KMS-11 (cell line): ENCODE data around the gene GEMIN7.

Source experiments
- H2AFZ ChIP-seq: fragments of 200-600 bp; sonication (generic); 2 replicates; pipeline ENCODE4 v1.6.1; 2016; ENCODE audit warnings: antibody characterized with exemption, mixed run types, low read depth
- H3K27ac ChIP-seq: fragments of 200-600 bp; sonication (generic); 2 replicates; pipeline ENCODE4 v1.6.1; 2016; ENCODE audit warnings: mild to moderate bottlenecking, mixed run types
- H3K27me3 ChIP-seq: fragments of 200-600 bp; sonication (generic); 2 replicates; pipeline ENCODE4 v1.6.1; 2017; ENCODE audit warnings: mild to moderate bottlenecking, low read depth, mixed run types, moderate library complexity; ENCODE audit not compliant: insufficient read depth
- H3K36me3 ChIP-seq: fragments of 200-600 bp; sonication (generic); 2 replicates; pipeline ENCODE4 v1.6.1; 2017; ENCODE audit warnings: mild to moderate bottlenecking, mixed run types; ENCODE audit not compliant: insufficient read depth
- H3K4me1 ChIP-seq: fragments of 200-600 bp; sonication (generic); 2 replicates; pipeline ENCODE4 v1.6.1; 2016; ENCODE audit warnings: mild to moderate bottlenecking, low read depth, mixed run types; ENCODE audit not compliant: poor library complexity, severe bottlenecking
- H3K4me2 ChIP-seq: fragments of 200-600 bp; sonication (generic); 2 replicates; pipeline ENCODE4 v1.7.0; 2016; ENCODE audit warnings: mild to moderate bottlenecking, mixed run types
- H3K4me3 ChIP-seq: fragments of 200-600 bp; sonication (generic); IDR thresholded peaks from 2 replicates; pipeline ENCODE4 v1.6.1; 2017; ENCODE audit warnings: low read depth, low read length, mixed read lengths; ENCODE audit not compliant: insufficient read depth
- H3K79me2 ChIP-seq: fragments of 200-600 bp; sonication (generic); 2 replicates; pipeline ENCODE4 v1.6.1; 2016; ENCODE audit warnings: low read depth, mixed run types; ENCODE audit not compliant: insufficient read depth
- H3K9ac ChIP-seq: fragments of 200-600 bp; sonication (generic); 2 replicates; pipeline ENCODE4 v1.6.1; 2016; ENCODE audit warnings: mild to moderate bottlenecking, mixed run types
- H4K20me1 ChIP-seq: fragments of 200-600 bp; sonication (generic); 2 replicates; pipeline ENCODE4 v1.6.1; 2016; ENCODE audit warnings: mild to moderate bottlenecking, mixed run types; ENCODE audit not compliant: insufficient read depth
- CTCF ChIP-seq: fragments of 200-600 bp; sonication (generic); conservative IDR thresholded peaks from 2 replicates; pipeline ENCODE4 v1.6.1; 2017; ENCODE audit warnings: low read depth, mild to moderate bottlenecking, antibody characterized with exemption, low read length, moderate library complexity, mixed read lengths

GEMIN7 gene

GRCh38 chr19:45101806-45102205 lies 22.7 kb downstream of the GEMIN7 start:
- TF ChIP-seq CTCF, result no peak
- H3K4me2 ChIP-seq, result no peak overlapping the region
- H3K36me3 ChIP-seq, result no peaks in the 10 kb centered on the region
- peaks cover 93% of the 10 kb centered on the region for H3K79me2 ChIP-seq
- H3K9ac ChIP-seq, result no peak overlapping the region
- no peak overlapping the region for H3K27ac ChIP-seq
- H3K4me3 ChIP-seq, result no peak overlapping the region
- H3K27me3 ChIP-seq, result no peaks in the 10 kb centered on the region
- peaks cover 3% of the 10 kb centered on the region; the same call in 1 of the 2 replicates for H4K20me1 ChIP-seq
- no peak overlapping the region for H2AFZ ChIP-seq
- H3K4me1 ChIP-seq, result peaks cover 32% of the 10 kb centered on the region

GRCh38 chr19:45102481-45102880 lies 23.4 kb downstream of the GEMIN7 start:
- Histone ChIP-seq H3K4me2 (no peak overlapping the region), H3K4me1 (peaks cover 26% of the 10 kb centered on the region), H3K4me3 (no peak overlapping the region), H2AFZ (no peak overlapping the region), H3K79me2 (peaks cover 93% of the 10 kb centered on the region), H3K36me3 (no peaks in the 10 kb centered on the region), H4K20me1 (peaks cover 3% of the 10 kb centered on the region; the same call in 1 of the 2 replicates), H3K27me3 (no peaks in the 10 kb centered on the region), H3K27ac (no peak overlapping the region), H3K9ac (no peak overlapping the region)
- no peak for TF ChIP-seq CTCF

DNA sequence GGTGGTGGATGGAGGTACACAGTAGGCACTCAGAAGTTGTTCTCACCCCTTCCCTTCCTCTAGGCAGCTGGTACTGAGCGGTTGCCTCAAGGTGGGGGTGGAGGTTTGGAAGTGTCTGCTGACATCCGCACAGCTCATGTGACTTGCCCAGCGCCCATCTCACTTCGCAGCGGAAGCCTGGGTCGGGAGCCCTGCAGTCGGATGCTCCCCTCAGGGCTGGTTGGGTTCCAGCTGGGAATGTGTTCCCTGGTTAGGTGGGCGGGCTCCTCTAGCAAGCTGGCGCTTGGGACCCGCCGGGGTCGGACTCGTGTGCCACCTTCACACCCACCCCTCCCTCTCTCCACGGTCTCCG lies 24.1 kb downstream of the GEMIN7 start:
- peaks cover 20% of the 10 kb centered on the region for H3K4me1 ChIP-seq
- H3K27me3 ChIP-seq, result no peaks in the 10 kb centered on the region
- H3K27ac ChIP-seq, result no peak overlapping the region
- H4K20me1 ChIP-seq, result peaks cover 3% of the 10 kb centered on the region; the same call in 1 of the 2 replicates
- H3K4me2 ChIP-seq, result no peak overlapping the region
- no peak overlapping the region for H3K9ac ChIP-seq
- peaks cover 93% of the 10 kb centered on the region for H3K79me2 ChIP-seq
- no peak overlapping the region for H2AFZ ChIP-seq
- H3K36me3 ChIP-seq, result no peaks in the 10 kb centered on the region
- no peak overlapping the region for H3K4me3 ChIP-seq
- TF ChIP-seq CTCF, result no peak

DNA sequence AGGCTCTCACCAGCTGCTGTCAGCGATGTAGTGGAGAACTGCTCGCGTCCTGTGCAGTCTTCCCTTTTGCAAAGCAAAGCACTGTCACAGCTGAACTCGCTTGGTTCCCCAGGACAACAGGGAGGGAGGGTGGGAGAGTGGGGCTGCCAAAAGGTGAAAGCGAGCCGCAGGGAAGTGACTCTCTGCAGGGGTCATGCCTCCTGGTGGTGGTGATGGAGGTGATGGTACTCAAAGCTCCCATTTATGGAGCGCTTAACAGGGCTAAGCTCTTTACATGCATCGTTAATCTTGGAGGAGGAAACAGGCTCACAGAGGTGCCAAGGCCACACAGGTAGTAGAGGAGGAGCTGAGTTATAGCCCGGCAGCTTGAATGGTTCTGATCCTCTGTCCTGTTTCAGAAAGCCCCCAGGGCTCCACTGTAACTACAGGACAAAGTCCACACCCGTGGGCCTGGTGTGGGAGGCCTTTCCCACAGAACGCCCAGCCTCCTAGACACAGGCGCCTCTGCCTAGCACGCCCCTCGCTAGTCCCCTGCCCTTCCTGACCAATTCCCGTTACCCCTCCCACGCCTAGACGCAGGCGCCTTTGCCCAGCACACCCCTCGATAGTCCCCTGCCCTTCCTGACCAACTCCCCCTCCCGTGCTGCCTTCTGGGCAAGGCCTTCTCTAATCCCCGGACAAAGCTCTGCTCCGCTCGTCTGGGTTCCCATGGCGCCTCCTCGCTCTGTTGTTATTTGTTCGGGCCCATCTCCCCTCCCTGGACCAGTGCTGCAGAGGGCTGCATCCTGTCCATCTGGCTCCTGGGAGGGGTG lies 24.7 kb downstream of the GEMIN7 start:
- Histone ChIP-seq H2AFZ (no peak overlapping the region), H3K79me2 (peaks cover 93% of the 10 kb centered on the region), H3K36me3 (no peaks in the 10 kb centered on the region), H4K20me1 (peaks cover 3% of the 10 kb centered on the region; the same call in 1 of the 2 replicates), H3K9ac (no peak overlapping the region), H3K4me3 (no peak overlapping the region), H3K4me2 (no peak overlapping the region; the same call in 1 of the 2 replicates), H3K27ac (no peak overlapping the region), H3K4me1 (peaks cover 15% of the 10 kb centered on the region), H3K27me3 (no peaks in the 10 kb centered on the region)
- TF ChIP-seq CTCF, result no peak
